ENCODE data around the gene PDSS1.

The PDSS1 gene

DNA sequence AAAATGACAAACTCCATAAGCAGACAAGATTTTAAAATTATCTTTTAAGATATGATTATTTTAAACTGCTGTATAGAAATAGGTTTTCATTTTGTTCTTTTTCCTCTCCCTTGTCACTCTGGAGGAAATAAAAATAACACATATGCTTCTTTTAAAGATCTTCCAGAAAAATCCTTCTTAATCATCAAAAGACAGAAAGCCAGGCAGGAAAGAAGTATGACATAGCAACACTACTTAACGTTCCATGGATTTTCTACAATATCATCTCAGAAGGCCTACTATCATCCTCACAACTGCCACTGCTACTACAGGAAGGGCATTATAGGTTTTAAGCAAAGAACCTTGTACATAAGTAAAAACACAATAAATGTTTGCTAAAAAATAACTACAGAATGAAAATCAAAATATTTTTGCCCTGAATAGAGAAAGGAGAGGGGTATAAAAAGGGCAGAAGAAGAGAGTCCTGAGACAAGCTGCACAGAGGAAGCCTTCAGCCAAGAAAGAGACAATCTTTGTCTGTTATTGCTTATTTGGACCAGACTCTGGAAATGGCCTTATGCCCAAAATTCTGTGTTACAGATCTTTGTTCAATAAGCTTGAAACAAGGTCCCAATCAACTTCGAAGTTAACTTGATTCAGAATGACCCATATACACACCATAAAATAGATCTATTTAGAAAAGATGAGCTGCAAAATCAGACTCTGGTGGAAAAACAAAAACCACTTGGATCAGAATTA, 95.4 kb downstream of the PDSS1 start:
- TF ChIP-seq, protein P1, sequence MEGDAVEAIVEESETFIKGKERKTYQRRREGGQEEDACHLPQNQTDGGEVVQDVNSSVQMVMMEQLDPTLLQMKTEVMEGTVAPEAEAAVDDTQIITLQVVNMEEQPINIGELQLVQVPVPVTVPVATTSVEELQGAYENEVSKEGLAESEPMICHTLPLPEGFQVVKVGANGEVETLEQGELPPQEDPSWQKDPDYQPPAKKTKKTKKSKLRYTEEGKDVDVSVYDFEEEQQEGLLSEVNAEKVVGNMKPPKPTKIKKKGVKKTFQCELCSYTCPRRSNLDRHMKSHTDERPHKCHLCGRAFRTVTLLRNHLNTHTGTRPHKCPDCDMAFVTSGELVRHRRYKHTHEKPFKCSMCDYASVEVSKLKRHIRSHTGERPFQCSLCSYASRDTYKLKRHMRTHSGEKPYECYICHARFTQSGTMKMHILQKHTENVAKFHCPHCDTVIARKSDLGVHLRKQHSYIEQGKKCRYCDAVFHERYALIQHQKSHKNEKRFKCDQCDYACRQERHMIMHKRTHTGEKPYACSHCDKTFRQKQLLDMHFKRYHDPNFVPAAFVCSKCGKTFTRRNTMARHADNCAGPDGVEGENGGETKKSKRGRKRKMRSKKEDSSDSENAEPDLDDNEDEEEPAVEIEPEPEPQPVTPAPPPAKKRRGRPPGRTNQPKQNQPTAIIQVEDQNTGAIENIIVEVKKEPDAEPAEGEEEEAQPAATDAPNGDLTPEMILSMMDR (conservative IDR thresholded peaks at IDR 0.05; ENCODE audit: low read depth, low read length) = no peak
- no peak overlapping the region for H3K4me3 ChIP-seq (ENCODE audit: low read depth, low read length)
- no peak for DNase-seq (ENCODE audit: low read depth)
